ENCODE data around the gene EVX2.

The EVX2 gene

GRCh38 chr2:176081837-176082524 lies 1.8 kb downstream of the EVX2 start:
- DNase-seq: no peak

GRCh38 chr2:176081376-176081836 lies 2.4 kb downstream of the EVX2 start:
- DNase-seq: no peak

- DNase-seq: no peak
Observed at GRCh38 chr2:176080540-176081375, 3.0 kb downstream of the EVX2 start.

GRCh38 chr2:176079831-176080539 lies 3.8 kb downstream of the EVX2 start:
- no peak for DNase-seq

GRCh38 chr2:176079285-176079830 lies 4.4 kb downstream of the EVX2 start:
- DNase-seq: no peak

GRCh38 chr2:176078541-176079284 lies 5.0 kb downstream of the EVX2 start:
- no peak for DNase-seq

- no peak for DNase-seq
Observed at GRCh38 chr2:176076796-176077195, 7.0 kb downstream of the EVX2 start.

GRCh38 chr2:176076063-176076462 lies 7.7 kb downstream of the EVX2 start:
- DNase-seq: no peak

GRCh38 chr2:176075481-176075880 lies 8.3 kb downstream of the EVX2 start:
- DNase-seq: no peak

- no peak for DNase-seq
Observed at GRCh38 chr2:176074919-176075425, 8.8 kb downstream of the EVX2 start.

- DNase-seq: no peak
Observed at GRCh38 chr2:176072951-176073904, 10.5 kb downstream of the EVX2 start.

GRCh38 chr2:176072292-176072669 lies 11.5 kb downstream of the EVX2 start:
- DNase-seq: no peak

- DNase-seq: no peak
Observed at GRCh38 chr2:176071330-176072291, 12.2 kb downstream of the EVX2 start.

GRCh38 chr2:176068419-176068832 lies 15.3 kb downstream of the EVX2 start:
- DNase-seq: no peak

GRCh38 chr2:176067589-176068418 lies 16.0 kb downstream of the EVX2 start:
- DNase-seq: no peak

GRCh38 chr2:176066645-176067588 lies 16.8 kb downstream of the EVX2 start:
- no peak for DNase-seq

GRCh38 chr2:176063958-176064357 lies 19.8 kb downstream of the EVX2 start:
- no peak for DNase-seq

GRCh38 chr2:176056406-176056805 lies 27.4 kb downstream of the EVX2 start:
- DNase-seq: no peak
